Measurements from ENCODE around the gene SLC44A3.

Gene SLC44A3, protein sequence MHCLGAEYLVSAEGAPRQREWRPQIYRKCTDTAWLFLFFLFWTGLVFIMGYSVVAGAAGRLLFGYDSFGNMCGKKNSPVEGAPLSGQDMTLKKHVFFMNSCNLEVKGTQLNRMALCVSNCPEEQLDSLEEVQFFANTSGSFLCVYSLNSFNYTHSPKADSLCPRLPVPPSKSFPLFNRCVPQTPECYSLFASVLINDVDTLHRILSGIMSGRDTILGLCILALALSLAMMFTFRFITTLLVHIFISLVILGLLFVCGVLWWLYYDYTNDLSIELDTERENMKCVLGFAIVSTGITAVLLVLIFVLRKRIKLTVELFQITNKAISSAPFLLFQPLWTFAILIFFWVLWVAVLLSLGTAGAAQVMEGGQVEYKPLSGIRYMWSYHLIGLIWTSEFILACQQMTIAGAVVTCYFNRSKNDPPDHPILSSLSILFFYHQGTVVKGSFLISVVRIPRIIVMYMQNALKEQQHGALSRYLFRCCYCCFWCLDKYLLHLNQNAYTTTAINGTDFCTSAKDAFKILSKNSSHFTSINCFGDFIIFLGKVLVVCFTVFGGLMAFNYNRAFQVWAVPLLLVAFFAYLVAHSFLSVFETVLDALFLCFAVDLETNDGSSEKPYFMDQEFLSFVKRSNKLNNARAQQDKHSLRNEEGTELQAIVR

DNA sequence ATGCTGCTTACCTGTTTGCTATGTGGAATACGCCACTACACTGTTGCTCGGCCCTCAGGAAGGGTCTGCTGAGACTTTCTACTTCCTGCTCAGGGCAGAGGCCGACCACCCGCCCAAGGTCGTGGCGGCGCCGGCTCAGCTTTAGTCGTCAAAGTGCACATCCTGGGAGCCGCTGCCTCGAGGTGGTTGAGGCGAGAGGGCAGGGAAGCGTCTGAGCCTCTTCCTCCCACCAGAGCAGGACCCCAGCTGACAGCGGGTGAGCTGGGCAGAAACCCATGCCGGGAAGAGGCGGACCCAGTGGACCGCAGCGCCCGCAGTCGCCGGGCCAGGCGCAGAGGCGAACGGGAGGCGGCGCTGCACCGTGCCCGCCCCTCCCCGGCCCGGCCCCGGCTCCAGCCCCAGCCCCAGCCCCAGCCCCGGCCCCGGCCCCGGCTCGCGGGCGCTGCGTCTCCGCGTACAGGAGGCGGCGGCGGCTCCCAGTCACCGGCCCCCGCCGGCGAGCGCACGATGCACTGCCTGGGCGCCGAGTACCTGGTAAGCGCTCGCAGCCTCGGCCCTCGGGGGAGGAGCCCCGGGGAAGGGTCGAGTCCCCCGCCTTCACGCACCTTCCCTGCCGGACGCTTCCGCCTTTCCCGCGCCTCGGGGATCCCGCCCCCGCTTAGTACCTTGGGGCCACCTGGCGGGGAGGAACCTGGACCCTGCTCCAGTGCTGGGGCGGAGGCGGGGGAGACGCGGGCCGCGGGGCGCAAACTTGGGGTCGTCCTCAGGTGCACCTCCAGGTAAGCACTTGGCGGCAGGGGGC, at the start of gene SLC44A3:
Gene SLC44A3 (plus strand): TSS at position 413 of the 802 bp plus-strand sequence. CDS start 95 bp downstream, at position 508.
- FAIRE-seq (no peak), DNase-seq (ENCODE audit: low spot score) (peak; percentile 36)

DNA sequence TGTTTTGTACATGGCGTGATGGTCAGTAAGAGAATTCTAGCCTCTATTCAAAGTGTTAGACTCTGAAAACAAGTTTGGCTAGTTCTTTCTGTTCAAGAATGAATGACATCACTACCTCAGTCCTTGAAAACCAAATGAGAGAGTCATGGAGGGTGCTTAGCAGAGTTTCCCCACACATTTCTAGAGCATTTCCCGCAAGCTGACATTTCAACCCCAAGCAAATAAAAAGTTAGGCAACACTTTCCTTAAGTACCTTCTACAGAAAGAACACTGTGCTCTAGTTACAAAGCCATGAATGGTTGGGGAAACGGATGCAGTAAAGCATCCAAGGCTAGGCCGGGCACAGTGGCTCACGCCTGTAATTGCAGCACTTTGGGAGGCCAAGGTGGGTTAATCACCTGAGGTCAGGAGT, 47.9 kb upstream of the SLC44A3 start:
- FAIRE-seq (no peak), DNase-seq (ENCODE audit: low spot score) (no peak)

DNA sequence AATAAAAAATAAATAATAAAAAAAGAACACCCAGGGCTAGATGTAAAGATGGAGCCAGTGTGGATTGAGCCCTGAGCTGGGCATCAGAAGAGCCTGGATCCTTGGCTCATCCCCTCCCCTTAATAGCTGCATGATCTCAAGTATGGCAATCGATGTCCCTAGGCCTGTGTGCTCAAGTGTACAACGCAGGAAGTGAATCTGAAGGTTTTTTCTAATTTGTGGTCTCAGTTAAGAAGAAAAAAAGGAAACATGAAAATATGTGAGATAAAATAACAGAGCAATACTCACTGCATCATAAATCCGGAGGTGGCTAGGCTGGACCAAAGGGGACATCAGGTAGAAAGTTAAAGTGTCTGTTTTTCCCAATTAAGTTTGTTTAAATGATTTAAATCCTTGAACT, 47.3 kb upstream of the SLC44A3 start:
- DNase-seq (ENCODE audit: low spot score) (no peak), FAIRE-seq (no peak)

DNA sequence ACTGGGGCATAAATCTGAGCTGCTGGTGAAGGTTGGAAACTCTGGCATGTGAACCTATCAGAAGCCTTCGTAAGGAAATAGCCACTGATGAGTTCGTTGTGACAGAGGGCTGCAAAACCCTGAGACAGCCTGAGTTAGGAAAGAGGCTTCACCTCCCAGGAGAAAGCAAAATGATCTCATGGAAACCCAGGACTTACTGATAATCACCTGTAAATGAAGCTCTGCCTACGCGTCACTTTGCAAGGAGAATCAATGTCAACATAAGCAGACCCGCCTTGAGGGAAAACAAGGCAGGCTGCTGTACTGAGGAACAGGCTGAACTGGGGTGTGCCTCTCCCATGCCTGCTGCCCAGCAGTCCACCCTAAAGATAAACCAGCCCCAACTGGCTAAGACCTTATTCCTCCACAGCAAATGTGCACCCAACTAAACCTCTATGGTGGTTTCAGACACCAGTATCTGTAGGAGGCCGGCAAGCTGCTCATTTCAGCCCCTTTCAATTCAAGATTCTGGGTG, 46.8 kb upstream of the SLC44A3 start:
- FAIRE-seq = no peak
- DNase-seq (ENCODE audit: low spot score) = no peak

DNA sequence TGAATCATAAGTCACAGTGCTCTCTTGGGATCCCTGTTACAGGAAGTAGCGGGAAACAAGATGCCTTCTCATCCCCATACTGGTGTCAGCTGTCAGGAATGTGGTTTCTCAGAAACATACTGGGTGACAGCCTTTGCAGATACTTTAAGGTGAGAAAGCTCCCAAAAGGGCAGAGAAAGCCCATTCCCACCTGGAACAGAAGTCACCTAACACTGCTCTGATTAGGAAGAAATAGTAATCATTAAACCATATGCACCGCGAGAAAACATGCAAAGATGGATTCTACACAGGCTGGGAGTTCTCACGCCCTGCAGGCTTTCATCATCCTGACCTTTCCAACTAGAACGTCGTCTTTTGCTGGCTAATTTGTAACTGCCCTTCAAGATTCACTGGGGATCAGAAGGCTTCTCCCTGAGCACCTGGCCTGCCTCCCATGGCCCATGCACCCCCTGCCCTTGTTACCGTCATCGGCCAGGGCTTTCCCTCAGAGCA, 46.2 kb upstream of the SLC44A3 start:
- peak; percentile 79 for FAIRE-seq
- peak; percentile 68 for DNase-seq (ENCODE audit: low spot score)

DNA sequence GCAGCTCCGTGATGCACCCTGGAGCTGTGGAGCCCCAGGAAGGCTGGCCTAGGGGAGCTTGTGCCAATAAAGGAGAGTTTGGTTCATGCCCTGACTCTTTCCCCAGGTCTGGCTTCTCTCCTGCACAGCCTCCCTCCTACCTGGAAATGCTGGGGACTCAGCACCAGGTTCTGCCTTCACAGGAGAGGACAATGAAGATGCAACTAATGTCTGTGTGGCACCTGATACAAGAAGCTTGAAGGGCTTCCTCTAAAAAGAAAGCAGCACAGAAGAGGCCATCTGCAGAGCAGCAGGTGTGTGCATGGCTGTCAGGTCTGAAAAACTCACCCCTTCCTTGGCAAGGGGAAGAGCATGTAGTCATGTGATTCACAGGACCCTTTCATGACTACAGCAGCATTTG, 43.7 kb upstream of the SLC44A3 start:
- no peak for FAIRE-seq
- DNase-seq (ENCODE audit: low spot score) = no peak

DNA sequence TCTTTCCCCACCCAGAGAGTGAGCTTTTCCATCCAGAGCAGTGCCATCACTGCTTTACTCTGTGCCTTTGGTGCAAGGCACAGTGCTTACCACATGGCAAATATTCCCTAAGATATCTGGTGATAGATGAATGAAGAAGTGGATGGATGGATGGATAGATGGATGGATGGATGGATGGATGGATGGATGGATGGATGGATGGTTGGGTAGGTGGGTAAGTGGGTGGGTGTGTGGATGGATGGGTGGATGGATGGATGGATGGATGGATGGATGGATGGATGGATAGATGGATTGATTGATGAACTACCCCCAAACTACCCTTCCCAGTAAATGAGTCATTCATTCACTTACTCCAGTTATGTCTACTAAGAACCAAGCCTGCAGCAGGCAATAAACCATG, 42.9 kb upstream of the SLC44A3 start:
- FAIRE-seq = no peak
- DNase-seq (ENCODE audit: low spot score) = no peak

DNA sequence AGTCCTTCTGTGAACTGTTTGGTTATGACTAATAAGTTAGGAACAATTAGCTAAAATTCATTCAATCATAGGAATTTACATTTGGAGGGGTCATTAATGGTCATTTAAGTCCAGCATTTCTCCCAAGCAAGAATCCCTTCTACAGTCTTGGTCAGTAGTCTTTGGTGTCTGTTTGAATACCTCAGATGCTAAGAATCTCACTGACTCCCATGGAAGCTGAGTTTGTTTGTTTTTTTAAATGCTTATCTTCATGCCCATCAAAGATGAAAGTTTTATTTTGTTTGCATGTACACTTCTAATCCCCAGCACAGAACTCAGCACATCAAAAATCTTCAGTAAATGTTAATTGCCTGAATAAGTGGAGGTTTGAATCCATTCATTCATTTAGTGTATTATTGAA, 41.3 kb upstream of the SLC44A3 start:
- DNase-seq (ENCODE audit: low spot score) = no peak
- FAIRE-seq = no peak

DNA sequence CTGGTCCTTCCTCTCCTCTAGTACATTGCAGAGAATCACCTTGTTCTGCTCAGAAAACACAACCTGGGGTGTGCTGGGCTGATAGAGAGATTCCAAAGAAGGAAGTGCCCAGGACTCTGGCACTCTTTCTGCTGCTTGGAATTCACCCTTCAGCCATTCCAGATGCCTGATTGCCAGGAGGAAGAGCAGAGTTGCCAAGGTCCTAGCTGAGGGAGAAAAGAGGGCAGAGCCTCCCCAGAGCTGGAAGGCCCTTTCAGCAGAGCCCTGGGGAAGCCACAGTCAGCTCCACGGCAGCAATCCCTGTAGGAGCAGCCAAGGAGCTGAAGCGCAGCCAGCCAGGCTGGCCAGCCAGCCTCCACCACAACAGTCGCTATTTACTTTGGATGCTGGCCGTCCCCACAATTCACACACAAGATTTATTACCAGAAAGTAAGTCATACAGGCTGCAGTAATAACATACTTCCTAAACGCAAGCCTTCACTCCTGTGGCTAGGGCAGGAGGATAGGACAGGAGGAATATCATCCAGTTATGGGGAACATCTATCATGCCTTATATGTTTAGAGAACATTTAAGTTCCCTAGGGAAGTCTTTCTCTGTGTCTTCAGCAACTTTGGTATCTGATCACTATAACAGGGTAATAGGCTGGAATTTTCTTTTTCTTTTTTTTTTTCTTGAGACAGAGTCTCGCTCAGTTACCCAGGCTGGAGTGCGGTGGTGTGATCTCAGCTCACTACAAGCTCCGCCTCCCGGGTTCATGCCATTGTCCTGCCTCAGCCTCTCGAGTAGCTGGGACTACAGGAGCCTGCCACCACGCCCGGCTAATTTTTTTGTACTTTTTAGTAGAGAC, 36.6 kb upstream of the SLC44A3 start:
- FAIRE-seq (peak; percentile 87), DNase-seq (ENCODE audit: low spot score) (peak; percentile 77)

DNA sequence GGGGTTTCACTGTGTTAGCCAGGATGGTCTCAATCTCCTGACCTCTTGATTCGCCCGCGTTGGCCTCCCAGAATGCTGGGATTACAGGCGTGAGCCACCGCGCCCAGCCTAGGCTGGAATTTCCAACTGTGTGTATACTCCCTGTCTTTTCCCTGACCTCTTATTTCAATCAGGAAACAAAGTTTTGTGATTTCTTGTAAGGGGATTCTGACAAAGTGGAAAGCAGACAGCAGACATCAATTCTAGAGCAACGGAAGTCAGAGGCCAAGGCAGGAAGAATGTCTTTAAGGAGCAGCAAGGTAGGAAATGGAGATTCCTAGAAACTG, 36.0 kb upstream of the SLC44A3 start:
- DNase-seq (ENCODE audit: low spot score) = no peak

DNA sequence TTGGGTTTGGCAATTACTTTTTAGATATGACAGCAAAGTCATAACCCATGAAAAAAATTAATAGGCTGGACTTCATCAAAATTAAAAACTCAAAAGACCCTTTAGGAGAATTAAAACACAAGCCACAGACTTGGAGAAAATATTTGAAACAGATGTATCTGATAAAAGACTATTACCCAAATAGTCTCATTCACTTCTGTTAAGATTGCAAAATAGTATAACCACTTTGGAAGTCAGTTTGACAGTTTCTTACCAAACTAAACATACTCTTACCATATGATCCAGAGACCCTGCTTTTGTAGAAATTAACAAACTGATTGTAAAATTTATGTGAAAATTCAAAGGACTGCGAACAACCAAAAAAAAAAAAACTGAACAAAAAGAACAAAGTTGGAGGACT, 32.5 kb upstream of the SLC44A3 start:
- no peak for FAIRE-seq
- DNase-seq (ENCODE audit: low spot score) = no peak

More for the DNA sequence above, 36.0 kb upstream of the SLC44A3 start:
- no peak for FAIRE-seq

DNA sequence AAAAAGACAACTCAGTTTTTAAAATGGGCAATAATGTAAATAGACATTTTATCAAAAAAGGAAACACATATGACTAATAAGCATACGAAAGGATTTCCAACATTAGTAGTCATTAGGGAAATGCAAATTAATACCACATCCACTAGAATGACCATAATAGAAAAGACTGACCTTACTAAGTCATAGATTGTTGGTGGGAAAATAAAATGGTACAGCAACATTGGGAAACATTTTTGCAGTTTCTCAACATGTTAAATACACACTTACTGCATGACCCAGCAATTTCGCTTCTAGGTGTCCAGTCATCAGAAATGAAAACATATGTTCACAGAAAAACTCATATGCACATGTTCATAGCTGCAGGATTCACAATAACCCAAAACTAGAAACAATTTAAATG, 29.9 kb upstream of the SLC44A3 start:
- no peak for FAIRE-seq
- DNase-seq (ENCODE audit: low spot score) = no peak

DNA sequence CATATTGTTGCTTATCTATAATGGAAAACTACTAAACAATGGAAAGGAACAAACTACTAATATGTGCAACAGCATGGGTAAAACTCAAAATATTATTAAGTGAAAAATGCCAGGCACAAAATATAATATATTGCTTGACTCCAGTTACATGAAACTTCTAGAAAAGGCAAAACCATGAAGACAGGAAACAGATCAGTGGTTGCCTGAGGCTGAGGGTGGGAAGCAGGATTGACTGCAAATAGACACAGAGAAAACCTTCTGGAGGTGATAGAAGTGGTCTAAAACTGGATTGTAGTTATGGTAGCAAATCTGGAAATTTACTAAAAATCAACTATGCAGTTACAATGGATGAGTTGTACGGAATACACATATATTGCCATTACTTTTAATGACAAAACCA, 29.5 kb upstream of the SLC44A3 start:
- FAIRE-seq = no peak
- DNase-seq (ENCODE audit: low spot score) = no peak

DNA sequence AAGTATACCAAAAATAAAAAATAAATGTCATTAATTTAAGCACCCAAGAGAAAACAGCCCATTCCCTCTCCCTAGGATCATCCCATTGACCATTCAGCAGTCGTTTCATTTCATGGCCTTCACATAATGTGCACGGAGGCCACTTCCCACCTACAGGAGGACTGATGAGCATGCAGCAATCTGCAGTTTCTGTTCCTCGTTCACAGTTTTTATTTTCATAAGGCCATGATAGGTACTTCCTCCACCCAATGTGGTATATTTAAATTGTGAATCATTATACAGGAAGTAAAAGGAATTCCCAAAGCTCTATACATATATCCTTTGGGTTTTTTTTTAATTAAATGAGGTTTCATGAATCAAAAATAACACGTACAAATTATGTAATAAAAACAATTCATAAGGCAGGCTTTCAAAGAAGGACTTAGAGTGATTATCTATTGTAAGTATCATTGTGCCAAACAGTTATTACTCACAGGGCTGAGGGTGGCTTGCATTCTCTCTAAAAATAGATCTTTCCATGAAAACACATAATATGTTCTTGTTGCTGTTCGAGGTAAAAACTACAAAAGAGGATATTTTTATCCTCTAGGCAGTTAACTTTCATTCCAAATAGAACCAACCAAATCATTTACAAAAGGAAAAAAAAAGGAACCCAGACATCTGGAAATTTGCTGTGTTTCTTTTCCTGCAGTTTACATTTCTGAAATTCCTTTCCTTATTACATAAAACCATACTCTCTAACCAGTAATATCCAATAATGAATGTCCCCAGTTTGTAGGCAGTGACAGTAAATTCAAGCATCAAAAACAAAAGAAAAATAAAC, 27.5 kb upstream of the SLC44A3 start:
- peak; percentile 60 for FAIRE-seq
- peak; percentile 53 for DNase-seq (ENCODE audit: low spot score)

DNA sequence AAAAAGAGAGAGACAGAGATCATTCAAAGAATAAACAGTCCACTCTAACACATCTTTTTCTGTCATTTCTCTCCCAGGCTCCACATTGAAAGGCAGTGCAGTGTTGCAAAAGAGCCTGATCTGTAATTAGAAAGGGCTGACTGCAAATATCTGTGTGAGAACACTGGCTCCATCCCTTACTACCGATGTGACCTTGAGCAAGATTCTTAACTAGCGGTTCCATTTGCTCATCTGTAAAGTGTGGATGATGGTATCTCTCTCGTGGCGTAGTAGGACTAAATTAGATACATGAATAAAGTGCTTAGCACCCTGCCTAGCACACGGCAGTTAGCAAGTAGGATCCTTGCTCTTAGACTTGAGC, 26.9 kb upstream of the SLC44A3 start:
- no peak for DNase-seq (ENCODE audit: low spot score)

DNA sequence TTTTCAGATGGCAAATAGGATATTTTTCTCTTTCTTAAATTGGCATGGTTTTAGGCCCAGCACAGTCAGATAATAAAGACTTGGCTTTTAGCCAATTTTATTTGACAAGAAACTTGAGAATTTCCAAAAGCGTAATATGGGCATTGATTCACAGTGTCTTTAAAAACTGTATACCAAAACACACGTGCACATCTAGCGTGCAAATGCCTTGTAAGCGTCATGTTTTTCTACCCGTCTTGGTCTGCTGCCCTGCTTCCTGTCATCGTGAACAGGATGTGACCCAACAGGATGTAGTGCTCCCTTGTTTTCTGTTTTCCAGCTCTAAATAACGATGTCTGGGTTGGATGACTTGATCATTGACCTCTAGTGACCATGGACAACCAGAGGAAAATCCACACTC, 24.7 kb upstream of the SLC44A3 start:
- DNase-seq (ENCODE audit: low spot score) = no peak
- FAIRE-seq = no peak

More for the DNA sequence above, 26.9 kb upstream of the SLC44A3 start:
- no peak for FAIRE-seq

DNA sequence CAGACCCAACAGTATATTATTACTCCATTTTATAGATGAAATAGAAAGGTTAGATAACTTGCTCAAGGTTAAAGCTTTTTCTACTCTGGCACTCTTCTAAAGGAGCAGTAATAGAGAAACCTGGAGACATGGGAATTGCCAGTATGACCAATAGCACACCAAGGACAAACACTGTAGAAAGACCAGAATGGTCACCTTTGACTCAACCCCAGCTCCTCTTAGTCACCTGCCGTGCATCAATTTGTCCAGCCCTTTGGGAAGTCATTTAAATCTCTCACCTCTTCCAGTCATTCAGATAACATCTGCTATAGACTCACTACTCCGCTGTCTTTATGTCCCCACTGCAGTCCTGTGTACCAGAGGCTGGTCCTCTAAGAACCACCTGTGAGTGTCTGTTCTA, 23.9 kb upstream of the SLC44A3 start:
- FAIRE-seq (no peak), DNase-seq (ENCODE audit: low spot score) (no peak)

DNA sequence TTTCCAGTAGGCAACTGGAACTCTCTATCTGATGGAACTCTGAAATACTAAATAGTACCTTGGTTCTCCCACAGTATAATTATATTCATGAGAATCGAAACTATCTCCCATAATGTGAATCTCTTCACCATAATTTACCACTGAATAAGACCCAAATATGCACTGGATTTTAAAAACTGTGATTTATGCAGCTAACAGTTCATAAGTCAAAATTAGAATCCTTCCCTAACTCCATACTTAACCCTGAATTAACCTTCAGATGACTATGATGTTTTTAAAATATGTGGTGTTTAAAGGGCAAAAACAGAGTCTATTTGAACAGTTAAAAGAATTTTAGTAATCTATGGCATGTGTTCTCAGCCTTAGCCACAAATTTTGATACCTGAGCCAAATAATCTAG, 22.9 kb upstream of the SLC44A3 start:
- FAIRE-seq (no peak), DNase-seq (ENCODE audit: low spot score) (no peak)

DNA sequence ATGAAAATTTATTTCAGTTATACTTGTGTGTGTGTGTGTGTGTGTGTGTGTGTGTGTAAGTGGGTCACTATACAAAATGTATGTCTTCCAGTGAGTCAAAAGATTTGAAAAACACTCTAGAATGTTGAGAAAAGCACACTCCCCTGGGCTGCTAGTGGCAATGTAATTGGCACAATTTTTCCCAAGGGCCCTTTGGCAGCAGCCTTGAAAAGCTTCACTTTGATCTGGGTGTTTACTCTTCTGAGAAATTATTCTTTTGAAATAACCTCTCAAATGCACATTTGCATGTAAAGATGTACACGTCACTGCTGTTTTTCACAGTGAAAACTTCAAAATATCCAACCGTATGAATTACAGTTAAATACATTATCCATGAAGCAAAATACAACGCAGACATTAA, 22.1 kb upstream of the SLC44A3 start:
- FAIRE-seq (no peak), DNase-seq (ENCODE audit: low spot score) (no peak)

DNA sequence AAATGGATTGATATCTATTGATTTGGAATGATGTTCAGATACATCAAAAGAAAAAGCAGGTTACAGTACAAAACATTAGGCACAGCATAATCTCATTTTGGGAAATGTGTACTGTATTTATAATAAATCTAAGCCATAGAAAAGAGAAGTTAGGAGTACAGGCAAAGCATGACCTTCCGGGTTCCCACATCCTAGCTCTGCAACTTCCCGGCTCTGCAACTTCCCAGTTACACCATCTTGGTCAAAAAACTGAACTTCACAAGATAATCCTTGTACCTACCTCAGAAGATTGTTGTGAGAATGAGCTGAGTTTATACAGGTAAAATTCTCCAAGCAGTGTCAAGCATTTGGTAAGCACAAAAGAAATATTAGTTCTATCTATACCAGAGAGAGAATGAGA, 21.7 kb upstream of the SLC44A3 start:
- DNase-seq (ENCODE audit: low spot score) (no peak), FAIRE-seq (no peak)
